HG02678 (cell line): ENCODE data around the gene RIPPLY3.

ENCODE experiments used
- ATAC-seq: cut with Tn5 transposase; IDR thresholded peaks from one replicate; pipeline ENCODE4 v1.9.1; 2021; ENCODE audit warnings: mild to moderate bottlenecking, moderate library complexity; ENCODE audit not compliant: unreplicated experiment

Gene RIPPLY3

DNA sequence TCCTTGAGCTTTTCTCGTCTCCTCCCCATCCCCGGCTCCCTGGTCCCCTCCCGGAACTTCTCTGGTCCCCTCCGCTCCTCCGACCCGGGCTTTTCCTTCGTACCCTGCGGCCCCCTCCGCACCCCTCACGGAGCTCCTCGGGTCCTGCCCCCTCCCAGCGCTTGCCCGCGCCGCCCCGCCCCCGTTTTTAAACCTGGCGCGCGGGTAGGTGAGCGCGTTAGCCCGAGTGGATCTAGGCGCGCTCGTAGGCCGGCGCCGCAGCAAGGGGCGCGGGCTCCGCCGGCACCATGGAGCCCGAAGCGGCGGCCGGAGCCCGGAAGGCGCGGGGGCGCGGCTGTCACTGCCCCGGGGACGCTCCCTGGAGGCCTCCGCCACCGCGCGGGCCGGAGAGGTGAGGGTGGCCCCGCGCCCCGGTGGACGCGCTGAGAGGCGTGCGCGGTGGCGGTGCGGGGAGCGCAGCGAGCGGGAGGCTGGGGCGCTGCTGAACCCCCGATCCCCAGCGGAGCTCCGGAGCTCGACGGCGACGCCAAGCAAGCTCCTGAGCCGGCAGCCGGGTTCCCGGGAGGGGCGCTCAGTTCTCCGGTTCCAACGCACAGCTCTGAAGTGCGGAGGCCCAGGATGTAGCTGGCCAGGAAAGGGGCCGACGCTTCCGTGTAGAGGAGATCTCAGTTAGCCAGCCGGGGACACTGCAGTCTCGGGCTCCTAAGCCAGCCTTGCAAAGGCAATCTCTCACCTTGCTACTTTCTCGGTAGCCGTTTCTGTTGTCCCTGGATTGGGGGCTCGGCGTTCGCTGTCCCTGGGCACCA lies at the start of gene RIPPLY3:
TSS of gene RIPPLY3 (plus strand) at position 217 of the 806 bp plus-strand sequence. CDS start at position 288, 71 bp downstream.
- ATAC-seq: no peak

DNA sequence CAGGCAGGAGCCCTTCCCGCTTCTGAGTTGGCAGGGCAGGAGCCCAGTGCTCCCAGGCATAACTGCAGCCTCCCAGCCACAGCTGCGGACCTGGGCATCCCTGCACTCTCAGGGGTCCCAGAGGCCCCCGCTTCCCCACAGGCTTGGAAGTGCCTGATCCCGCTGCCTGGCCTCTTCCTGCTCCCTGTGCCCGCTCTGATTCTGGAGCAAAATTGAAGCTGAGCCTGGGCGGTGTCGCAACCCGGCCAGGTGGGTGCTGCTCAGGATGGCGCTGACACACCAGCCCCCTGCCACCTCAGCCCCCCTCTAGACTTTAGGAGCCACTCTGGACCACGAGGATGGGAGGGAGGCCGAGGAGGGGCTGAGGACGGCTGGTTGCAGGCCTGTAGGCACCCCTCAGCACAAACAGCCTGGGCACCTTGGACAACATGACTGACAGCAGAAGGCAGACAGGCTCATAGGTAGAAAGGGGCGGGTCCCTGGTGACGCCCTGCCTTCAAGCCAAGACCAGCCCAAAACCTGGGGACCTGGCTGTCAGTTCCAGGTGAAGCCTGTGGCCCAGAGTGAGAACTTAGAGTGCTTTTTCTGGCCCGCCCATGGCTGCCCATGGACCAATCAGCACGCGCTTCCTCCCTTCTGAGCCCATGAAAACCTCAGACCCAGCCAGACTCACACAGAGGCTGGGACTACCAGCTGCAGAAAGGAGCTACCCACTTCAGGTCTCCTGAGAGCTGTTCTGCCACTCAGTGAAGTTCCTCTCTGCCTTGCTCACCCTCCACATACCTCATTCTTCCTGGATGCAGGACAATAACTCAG lies 47.3 kb upstream of the RIPPLY3 start:
- ATAC-seq: no peak

DNA sequence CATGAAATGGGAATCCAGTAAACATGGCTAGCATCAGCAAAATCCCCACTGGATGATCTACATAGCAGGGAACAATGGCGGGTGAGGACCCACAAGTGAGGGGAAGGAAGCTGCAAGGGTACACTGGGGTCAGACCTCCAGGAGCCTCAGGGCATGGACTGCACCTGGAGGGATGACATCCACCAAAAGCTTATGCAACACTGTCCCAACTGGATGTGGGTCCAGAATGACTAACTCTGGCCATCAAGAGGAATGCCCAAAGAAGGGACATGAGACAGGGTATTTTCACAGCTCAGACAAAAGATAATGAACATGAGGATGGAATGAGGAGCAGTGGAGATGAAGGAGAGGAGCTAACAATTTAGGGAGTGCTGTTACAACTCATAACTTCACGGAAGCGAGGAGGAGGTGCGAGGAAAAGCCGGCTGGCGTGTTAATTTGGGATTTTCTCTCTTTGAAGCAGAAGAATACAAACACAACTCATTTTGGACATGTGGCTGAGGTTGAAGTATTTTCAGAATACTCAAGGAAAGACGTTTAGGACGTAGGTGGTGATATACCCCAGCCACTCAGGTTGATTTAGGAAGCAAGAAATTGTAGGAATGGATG lies 45.7 kb upstream of the RIPPLY3 start:
- no peak for ATAC-seq

DNA sequence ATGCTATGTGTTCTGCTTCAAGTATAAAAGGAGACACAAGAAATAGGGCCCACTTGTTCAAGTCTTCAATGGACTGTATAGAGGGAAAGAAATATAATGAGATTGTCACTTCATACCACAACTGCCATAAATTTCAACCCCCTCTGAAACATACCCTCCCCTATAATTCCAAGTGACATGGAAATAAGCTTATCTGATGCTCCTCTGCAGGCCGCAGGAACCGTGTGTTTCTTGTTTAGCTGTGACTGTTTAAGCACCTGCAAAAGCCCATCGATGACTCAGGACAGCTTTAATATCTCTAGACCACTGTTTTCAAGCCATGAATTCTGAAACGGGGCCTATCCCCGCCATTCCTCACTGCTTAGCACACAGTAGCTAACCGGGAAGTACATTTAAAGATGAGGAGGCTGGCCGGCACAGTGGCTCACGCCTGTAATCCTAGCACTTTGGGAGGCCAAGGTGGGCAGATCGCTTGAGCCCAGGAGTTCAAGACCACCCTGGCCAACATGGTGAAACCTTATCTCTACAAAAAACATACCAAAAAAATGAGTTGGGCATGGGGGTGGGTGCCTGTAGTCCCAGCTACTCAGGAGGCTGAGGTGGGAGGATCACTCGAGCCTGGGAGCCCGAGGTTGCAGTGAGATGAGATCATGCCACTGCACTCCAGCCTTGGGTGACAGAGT lies 44.3 kb upstream of the RIPPLY3 start:
- no peak for ATAC-seq

DNA sequence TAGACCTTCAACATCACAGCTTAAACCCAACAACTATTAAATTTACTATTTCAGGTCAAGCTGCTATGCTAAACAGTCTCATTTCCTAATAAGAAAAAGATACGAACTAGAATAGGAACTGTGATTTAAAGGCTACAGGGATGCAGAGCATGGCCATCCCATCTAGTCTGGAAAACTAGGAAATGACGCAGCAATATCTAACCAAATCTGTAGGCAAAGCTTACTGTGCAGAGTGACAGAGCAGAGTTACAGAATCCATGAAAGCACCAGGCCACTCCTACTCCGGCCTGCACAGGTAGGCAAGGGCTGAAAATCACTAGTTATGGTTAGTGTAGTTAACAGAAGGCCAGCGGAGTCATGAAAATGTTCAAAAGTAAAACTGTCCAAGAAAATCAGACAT lies 42.1 kb upstream of the RIPPLY3 start:
- ATAC-seq: no peak

DNA sequence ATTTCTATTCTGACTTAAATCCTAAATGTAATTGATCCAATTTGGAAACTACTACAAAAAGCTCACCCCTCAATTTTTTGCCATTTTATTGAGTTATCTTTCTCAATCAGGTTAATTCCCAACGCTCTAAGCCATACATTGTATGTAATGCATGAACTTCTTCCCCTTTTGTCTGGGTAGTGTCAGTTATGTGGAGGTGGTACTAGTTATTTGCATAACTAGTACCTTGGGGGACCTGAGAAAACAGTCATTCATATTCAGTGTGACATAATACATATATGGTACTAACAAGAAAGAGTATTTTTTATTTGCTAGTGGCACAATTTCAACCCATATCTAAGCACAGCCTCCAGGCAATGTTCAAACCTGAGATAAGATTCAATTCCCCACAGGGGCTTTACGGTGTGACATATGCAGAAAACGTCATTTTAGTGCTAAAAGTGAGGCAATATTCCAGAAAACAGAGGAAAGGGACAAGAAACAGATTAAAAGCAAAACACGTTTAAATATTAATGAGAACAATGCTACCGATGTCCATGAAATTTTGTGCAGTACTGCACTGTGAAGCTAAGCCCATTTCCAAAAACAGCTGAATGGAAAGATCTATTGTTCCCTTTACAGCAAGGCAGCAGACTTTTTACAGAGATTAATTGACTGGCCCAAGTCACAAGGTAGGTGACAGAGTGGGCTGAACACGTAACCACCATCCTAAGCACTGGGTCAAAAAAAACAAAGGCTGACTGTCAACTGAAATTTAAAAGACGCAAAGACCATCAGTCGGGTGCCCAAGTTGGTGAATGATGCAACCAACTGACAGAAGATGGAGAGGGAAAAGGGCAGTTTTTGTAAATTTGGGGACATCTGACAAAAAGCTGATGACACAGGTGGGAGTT lies 41.4 kb upstream of the RIPPLY3 start:
- no peak for ATAC-seq

GRCh38 chr21:36965720-36966065 lies 40.8 kb upstream of the RIPPLY3 start:
- ATAC-seq: no peak

- peak; percentile 85 for ATAC-seq
Observed at GRCh38 chr21:36966066-36966820, 40.3 kb upstream of the RIPPLY3 start, which contains the start of gene HLCS. Gene HLCS, minus strand, starts transcription at chr21:36966669. Its CDS starts 31 bp downstream, at chr21:36966638.

DNA sequence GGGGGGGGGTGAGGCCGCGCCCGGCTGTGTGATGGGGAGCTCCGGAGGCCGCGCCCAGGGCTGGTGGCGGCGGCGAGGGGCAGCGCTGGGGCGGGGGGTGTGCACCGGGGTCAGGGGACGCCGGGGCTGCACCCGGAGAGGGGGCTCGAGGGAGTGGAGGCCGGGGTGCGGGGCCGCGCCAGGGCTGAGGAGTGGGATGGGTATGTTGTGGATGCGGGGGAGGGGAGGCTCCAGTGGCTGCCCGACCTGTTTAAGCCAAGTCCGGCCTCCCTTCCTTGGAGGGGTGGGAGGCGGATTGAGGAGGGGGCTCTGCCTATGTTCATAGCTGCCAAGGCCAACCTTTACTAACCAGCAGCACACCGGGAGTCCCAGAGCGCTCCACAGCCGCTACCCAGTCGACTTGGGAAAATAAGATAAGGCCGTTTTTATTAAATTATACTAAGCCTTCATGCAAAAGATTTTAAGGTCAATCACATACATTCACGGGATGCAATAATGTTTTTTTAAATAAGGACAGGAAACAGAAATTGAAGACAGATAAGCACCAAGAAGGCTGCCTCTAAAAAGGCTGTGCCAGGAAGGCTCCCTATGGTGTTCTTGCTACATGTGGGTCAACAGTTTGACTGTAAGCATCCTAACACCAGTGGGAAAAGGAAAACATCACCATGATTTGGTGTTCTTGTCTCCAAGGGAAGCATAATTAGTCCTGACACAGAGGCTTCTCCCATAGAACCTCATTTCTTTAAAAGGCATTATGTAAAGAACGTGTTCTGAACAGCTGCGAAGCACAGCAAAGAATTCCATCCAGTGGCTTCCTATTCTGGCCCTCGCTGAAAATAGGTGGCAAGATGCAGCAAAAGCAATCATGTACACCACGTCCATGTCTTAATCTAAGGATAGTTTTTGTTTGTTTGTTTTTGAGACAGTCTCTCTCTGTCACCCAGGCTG lies 39.4 kb upstream of the RIPPLY3 start:
- ATAC-seq: no peak

DNA sequence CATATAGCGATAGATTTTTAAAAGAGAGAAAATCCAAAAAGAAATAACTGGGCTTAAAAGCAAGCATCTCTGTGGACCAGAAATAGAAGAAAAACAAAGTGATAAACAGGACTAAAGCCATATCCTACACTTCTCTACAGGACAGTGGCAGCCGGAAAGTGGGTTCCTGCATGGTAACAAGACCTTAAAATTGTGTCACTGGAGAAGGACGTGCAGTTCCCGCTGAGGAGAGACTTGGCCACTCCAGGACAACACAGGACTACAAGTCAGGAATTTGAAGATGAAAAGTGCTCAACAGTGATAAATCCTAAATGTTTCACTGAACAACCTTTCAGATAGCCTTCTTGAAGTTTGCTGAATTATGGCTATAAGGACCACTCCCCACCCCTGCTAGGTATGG lies 38.1 kb upstream of the RIPPLY3 start:
- ATAC-seq: no peak

DNA sequence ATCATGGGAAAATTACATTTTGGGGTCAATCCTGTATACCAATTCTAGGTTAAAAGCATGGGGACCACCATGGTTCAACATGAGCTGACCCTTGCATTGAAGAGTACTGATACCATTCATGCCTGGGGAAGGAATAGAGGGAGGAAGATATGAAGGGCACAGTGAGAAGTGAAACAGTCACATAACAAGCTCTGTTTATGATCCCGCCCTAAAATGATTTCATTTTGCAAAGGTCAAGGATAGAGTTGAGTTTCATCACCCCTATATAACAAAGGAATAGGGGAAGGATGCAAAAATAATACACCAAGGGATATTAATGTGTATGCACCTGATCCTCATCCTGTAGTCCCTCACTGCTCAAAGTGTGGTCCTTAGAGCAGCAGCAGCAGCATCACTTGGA lies 37.5 kb upstream of the RIPPLY3 start:
- no peak for ATAC-seq

GRCh38 chr21:36973986-36974850 lies 32.3 kb upstream of the RIPPLY3 start:
- ATAC-seq: no peak

GRCh38 chr21:36974851-36975192 lies 31.7 kb upstream of the RIPPLY3 start:
- no peak for ATAC-seq

GRCh38 chr21:36976228-36976861 lies 30.2 kb upstream of the RIPPLY3 start:
- ATAC-seq: no peak

GRCh38 chr21:36976882-36977651 lies 29.4 kb upstream of the RIPPLY3 start:
- ATAC-seq: peak; percentile 75
